T-helper 17 cell (primary cell): ENCODE data around the gene MGLL. TPM values are rescaled to one million over a fixed set of nuclear protein-coding genes. Genes with fewer than 3 reads are reported as not detected.
"Not testable (repeated sequence)": the region's sequence is repeated elsewhere in the genome, so short reads cannot be mapped to it uniquely, and the experiment has no call there.

Experiments used
- ATAC-seq: fragments of 150-1000 bp; cut with Tn5 transposase; 2 replicates; pipeline ENCODE4 v1.10.0; 2021; ENCODE audit warnings: mild to moderate bottlenecking, moderate library complexity
- DNase-seq, 3 donors: peaks; one replicate each; pipeline versions ENCODE4 v3.0.0 to v3.0.0-alpha.2; 2020 to 2021
- H3K9me3 ChIP-seq: one replicate; pipeline ENCODE4 v1.7.0; 2013; ENCODE audit warnings: low read length, mild to moderate bottlenecking; ENCODE audit not compliant: control insufficient read depth, poor library complexity, severe bottlenecking
- H3K27ac Mint-ChIP-seq: one replicate; pipeline ENCODE4 v1.8.0; 2022; ENCODE audit warnings: mild to moderate bottlenecking, moderate library complexity, mixed read lengths
- H3K27me3 Mint-ChIP-seq: one replicate; pipeline ENCODE4 v1.8.0; 2022; ENCODE audit warnings: mixed read lengths
- H3K36me3 Mint-ChIP-seq: one replicate; pipeline ENCODE4 v1.8.0; 2022; ENCODE audit warnings: low read depth, mixed read lengths
- H3K4me1 Mint-ChIP-seq: one replicate; pipeline ENCODE4 v1.8.0; 2022; ENCODE audit warnings: mild to moderate bottlenecking, mixed read lengths
- H3K4me3 Mint-ChIP-seq: one replicate; pipeline ENCODE4 v1.8.0; 2022; ENCODE audit warnings: mild to moderate bottlenecking, moderate library complexity, mixed read lengths
- total RNA-seq, 4 donors: library from RNA in 2 of 4; stranded (reverse) in 2 of 4; gene quantifications; one replicate each; pipeline ENCODE4 v1.2.3 and lab custom pipeline; 2022 to 2026

MGLL gene
- total RNA-seq, 2 donors from 2014 or later: 3.3 to 28.7 TPM

DNA sequence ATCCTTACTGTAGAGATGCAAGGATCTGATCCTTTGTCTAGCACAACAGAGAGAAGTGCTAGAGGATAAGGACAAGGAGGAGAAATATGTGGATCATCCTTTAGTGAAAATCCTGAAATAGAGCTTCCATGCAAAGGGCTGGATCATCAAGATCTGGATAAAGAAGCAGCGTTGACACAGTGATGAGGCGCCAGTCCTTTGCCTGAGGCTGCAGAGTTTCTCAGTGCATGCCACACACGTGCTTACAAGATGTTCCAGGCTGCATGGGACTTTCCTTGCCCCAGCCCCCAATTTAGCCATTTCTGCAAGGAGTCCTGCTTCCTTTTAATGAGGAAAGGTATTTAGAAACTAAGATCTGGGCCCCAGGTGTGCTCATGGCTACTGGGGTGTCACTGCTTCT lies 156.7 kb downstream of the MGLL start:
- no peak for ATAC-seq
- no peak overlapping the region for H3K4me3 Mint-ChIP-seq
- no peaks in the 10 kb centered on the region for H3K9me3 ChIP-seq
- no peak overlapping the region for H3K27ac Mint-ChIP-seq
- DNase-seq: no peak
- H3K36me3 Mint-ChIP-seq: no peaks in the 10 kb centered on the region
- H3K27me3 Mint-ChIP-seq: no peaks in the 10 kb centered on the region
- H3K4me1 Mint-ChIP-seq: peaks cover 5% of the 10 kb centered on the region

DNA sequence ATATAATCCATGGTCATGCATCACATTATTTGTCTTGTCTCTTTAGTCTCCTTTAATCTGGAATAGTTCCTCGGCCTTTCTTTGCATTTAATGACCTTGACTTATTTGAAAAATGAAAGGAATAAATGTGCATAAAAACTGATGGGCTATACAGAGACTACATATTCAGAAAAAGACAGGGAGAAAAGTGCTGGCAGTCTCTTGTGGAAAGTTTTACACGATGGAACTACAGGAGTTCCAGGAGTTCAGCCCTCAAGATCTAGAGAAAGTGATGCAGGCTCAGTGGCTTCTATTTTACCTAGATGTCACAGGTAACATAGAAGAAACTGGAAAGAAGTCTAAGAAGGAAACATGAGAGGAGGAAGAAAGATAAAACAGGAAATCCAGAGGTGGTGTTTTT lies 157.2 kb downstream of the MGLL start:
- H3K9me3 ChIP-seq: no peaks in the 10 kb centered on the region
- Mint-ChIP-seq H3K27ac (no peak overlapping the region), H3K27me3 (peaks cover 2% of the 10 kb centered on the region), H3K36me3 (peaks cover 3% of the 10 kb centered on the region), H3K4me1 (peaks cover 7% of the 10 kb centered on the region), H3K4me3 (no peak overlapping the region)
- no peak for DNase-seq
- ATAC-seq: no peak

DNA sequence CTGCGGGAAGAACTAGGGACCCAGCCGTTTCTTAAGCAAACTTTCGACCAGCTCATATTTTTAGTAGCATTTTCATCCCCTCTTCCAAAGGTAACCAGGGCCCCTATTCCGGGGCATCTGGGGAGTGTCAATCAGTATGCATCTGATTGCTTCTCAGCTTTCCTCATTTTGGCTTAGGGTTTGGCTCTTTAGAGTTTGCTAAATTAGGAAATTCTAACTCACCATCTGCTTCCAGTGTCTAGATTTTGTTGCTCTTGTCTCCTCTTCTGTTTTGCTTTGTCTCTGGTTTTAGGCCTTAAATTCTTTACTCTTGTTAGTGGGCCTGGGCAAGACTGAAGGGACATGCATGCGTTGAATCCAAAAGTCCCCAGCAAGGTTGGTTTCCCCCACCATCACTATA lies 159.2 kb downstream of the MGLL start:
- H3K4me1 Mint-ChIP-seq: peaks cover 7% of the 10 kb centered on the region
- no peak overlapping the region for H3K4me3 Mint-ChIP-seq
- peaks cover 3% of the 10 kb centered on the region for H3K36me3 Mint-ChIP-seq

DNA sequence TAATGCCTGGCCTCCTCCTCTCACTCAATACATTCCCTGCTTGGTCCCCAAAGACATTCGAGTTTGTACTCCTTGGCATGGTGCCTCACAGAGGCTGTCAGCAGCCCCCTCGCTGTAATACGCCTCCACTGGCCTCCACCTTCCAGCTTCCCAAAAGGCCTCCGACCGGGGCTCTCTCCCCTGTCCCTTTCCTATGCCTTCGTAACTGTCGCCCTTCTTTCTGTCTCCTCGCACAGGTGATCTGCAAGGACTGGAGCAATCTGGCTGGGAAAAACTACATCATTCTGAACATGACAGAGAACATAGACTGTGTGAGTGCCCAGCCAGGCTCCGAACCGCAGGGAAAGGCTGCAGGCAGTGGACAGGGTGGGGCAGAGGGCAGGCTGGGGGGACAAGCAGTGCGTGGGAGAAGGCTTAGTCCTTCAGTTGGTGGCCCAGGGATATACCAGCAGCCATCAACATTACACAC lies 160.3 kb downstream of the MGLL start:
- DNase-seq (no peak), ATAC-seq (no peak)
- Mint-ChIP-seq H3K27ac (no peak overlapping the region), H3K4me1 (peaks cover 7% of the 10 kb centered on the region), H3K36me3 (peaks cover 3% of the 10 kb centered on the region), H3K4me3 (no peak overlapping the region), H3K27me3 (peaks cover 4% of the 10 kb centered on the region)
- no peaks in the 10 kb centered on the region for H3K9me3 ChIP-seq

More for the DNA sequence above, 159.2 kb downstream of the MGLL start:
- H3K27ac Mint-ChIP-seq: no peak overlapping the region
- no peak for ATAC-seq
- DNase-seq: no peak
- H3K27me3 Mint-ChIP-seq: peaks cover 4% of the 10 kb centered on the region
- H3K9me3 ChIP-seq: no peaks in the 10 kb centered on the region

DNA sequence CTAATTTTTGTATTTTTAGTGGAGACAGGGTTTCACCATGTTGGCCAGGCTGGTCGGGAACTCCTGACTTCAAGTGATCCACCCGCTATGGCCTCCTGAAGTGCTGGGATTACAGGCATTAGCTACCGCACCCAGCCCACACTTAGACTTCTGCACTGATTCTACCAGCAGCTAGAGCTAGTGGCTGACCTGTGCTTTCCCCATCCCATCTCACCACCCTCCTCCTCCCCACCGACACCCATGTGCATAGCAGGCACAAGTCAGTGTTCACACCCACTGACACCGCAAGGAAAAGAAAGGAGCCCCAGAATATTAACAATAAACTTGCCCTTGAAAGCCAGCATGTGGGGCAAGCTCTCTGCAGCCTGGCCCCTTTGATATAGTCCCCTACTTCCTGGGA lies 160.7 kb downstream of the MGLL start:
- H3K4me3 Mint-ChIP-seq: no peak overlapping the region
- H3K27me3 Mint-ChIP-seq: peaks cover 4% of the 10 kb centered on the region
- H3K4me1 Mint-ChIP-seq: peaks cover 7% of the 10 kb centered on the region
- peaks cover 3% of the 10 kb centered on the region for H3K36me3 Mint-ChIP-seq
- no peaks in the 10 kb centered on the region for H3K9me3 ChIP-seq
- no peak for DNase-seq
- ATAC-seq: no peak
- H3K27ac Mint-ChIP-seq: no peak overlapping the region

DNA sequence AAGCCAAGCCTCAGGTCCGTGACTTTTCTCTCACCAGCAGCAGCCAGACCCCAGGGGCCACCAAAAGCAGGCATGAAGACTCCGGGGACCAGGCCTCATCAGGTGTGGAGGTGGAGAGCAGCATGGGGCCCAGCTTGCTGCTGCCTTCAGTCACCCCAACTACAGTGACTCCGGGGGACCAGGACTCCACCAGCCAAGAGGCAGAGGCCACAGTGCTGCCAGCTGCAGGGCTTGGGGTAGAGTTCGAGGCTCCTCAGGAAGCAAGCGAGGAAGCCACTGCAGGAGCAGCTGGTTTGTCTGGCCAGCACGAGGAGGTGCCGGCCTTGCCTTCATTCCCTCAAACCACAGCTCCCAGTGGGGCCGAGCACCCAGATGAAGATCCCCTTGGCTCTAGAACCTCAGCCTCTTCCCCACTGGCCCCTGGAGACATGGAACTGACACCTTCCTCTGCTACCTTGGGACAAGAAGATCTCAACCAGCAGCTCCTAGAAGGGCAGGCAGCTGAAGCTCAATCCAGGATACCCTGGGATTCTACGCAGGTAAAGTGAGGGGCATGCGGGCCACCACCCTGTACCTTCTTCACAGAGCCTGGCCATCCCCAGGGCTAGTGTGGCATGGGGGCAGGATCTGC lies 161.6 kb downstream of the MGLL start:
- H3K4me1 Mint-ChIP-seq: peaks cover 7% of the 10 kb centered on the region
- peaks cover 4% of the 10 kb centered on the region for H3K27me3 Mint-ChIP-seq
- no peak overlapping the region for H3K4me3 Mint-ChIP-seq
- DNase-seq (no peak), ATAC-seq (no peak)
- H3K36me3 Mint-ChIP-seq: peaks cover 3% of the 10 kb centered on the region
- H3K9me3 ChIP-seq: no peaks in the 10 kb centered on the region
- H3K27ac Mint-ChIP-seq: no peak overlapping the region

DNA sequence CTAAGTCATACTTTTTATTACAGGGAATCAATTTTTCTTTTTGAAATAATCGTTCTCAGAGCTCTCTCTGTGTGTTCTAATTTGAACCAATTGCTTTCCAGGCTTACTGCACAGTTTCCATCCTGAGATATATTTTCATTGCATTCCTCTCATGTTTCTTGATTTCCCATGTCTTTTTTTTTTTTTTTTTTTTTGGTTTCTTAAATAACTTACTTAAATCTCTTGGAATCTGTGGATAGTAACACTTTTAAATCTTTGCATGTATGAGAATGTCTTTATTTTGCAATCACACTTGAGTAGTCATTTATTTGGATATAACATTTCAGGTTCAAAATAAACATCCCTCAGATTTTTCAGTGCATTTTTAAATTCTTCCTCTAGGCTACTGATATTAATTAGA lies 164.1 kb downstream of the MGLL start:
- H3K4me1 Mint-ChIP-seq: peaks cover 4% of the 10 kb centered on the region
- peaks cover 5% of the 10 kb centered on the region for H3K36me3 Mint-ChIP-seq
- no peaks in the 10 kb centered on the region for H3K9me3 ChIP-seq
- peaks cover 4% of the 10 kb centered on the region for H3K27me3 Mint-ChIP-seq
- H3K27ac Mint-ChIP-seq: no peak overlapping the region
- H3K4me3 Mint-ChIP-seq: no peak overlapping the region
- ATAC-seq: no peak
- no peak for DNase-seq

DNA sequence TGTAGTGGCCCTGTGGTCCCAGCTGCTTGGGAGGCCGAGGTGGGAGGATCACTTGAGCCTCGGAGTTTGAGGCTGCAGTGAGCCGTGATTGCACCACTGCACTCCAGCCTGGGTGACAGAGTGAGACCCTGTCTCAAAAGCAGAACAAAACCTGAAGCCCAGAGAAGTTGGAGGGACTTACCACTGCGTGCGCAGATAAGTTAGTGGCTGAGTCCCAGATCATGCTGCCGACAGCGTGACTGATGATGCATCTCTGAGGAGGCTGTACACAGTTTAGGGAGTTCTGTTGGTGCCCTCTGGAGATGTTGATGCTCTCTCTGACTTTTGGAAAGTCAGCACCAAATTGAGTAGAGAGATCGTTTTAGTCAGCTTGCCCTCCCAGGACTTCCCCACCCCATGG lies 165.4 kb downstream of the MGLL start:
- Mint-ChIP-seq H3K4me1 (peaks cover 6% of the 10 kb centered on the region), H3K4me3 (no peak overlapping the region), H3K27ac (no peak overlapping the region), H3K27me3 (peaks cover 4% of the 10 kb centered on the region), H3K36me3 (peaks cover 5% of the 10 kb centered on the region)
- H3K9me3 ChIP-seq: no peaks in the 10 kb centered on the region
- no peak for ATAC-seq
- no peak for DNase-seq

DNA sequence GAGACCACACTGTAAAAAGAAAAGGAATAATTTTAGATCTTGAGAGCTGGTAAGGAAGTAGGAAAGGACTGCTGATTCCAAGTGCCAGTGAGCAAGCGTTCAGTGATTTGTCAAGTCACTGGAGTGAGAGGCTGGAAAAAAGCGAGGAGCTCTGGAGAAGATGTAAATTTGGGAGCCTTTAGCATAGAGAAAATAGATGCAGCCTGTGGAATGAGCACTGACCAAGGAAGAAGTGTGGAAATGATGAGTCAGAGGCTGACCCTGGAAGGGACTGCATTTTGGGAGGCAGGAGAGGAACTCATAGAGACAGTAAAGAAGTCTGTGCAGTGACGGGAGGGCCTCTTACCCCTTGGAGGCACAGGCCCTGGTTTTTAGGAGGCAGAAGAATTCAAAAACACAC lies 166.7 kb downstream of the MGLL start:
- DNase-seq (no peak), ATAC-seq (no peak)
- H3K9me3 ChIP-seq: no peaks in the 10 kb centered on the region
- H3K27ac Mint-ChIP-seq: no peak overlapping the region
- peaks cover 6% of the 10 kb centered on the region for H3K4me1 Mint-ChIP-seq
- peaks cover 4% of the 10 kb centered on the region for H3K27me3 Mint-ChIP-seq
- H3K4me3 Mint-ChIP-seq: no peak overlapping the region
- peaks cover 5% of the 10 kb centered on the region for H3K36me3 Mint-ChIP-seq

DNA sequence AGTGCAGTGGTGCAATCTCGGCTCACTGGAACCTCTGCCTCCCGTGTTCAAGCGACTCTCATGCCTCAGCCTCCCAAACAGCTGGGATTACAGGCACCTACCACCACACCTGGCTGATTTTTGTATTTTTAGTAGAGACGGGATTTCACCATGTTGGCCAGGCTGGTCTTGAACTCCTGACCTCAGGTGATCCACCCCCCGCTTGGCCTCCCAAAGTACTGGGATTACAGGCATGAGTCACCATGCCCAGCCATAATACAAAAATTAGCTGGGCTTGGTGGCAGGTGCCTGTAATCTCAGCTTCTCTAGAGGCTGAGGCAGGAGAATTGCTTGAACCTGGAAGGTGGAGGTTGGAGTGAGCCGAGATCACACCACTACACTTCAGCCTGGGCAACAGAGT lies 167.3 kb downstream of the MGLL start:
- peak overlapping the region; percentile 67 for H3K27ac Mint-ChIP-seq
- not testable (repeated sequence) for H3K4me3 Mint-ChIP-seq, ATAC-seq, H3K9me3 ChIP-seq, H3K36me3 Mint-ChIP-seq, H3K27me3 Mint-ChIP-seq, H3K4me1 Mint-ChIP-seq, DNase-seq

DNA sequence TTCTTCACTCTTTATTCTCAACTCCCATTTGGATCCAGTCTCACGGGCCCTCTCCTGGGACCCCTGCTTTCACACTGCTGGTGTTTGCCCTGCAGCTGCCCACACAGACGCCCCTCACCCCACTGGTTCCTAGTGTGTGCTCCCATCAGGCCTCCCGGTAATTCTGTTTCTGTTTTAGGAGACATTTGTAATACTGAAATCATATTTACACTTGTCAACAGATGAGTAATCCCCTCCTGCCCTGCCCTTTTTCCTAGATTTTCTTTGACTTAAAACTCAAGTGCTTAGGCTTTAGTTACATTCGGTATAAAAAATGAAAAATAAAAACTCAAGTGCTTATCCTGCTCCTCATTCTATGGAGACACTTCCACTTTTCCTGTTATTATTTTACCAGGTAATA lies 167.9 kb downstream of the MGLL start:
- DNase-seq (no peak), ATAC-seq (no peak)
- H3K36me3 Mint-ChIP-seq: peaks cover 2% of the 10 kb centered on the region
- H3K27me3 Mint-ChIP-seq: no peaks in the 10 kb centered on the region
- H3K4me3 Mint-ChIP-seq: no peak overlapping the region
- no peaks in the 10 kb centered on the region for H3K9me3 ChIP-seq
- H3K4me1 Mint-ChIP-seq: peaks cover 4% of the 10 kb centered on the region
- peak overlapping the region; percentile 67 for H3K27ac Mint-ChIP-seq

DNA sequence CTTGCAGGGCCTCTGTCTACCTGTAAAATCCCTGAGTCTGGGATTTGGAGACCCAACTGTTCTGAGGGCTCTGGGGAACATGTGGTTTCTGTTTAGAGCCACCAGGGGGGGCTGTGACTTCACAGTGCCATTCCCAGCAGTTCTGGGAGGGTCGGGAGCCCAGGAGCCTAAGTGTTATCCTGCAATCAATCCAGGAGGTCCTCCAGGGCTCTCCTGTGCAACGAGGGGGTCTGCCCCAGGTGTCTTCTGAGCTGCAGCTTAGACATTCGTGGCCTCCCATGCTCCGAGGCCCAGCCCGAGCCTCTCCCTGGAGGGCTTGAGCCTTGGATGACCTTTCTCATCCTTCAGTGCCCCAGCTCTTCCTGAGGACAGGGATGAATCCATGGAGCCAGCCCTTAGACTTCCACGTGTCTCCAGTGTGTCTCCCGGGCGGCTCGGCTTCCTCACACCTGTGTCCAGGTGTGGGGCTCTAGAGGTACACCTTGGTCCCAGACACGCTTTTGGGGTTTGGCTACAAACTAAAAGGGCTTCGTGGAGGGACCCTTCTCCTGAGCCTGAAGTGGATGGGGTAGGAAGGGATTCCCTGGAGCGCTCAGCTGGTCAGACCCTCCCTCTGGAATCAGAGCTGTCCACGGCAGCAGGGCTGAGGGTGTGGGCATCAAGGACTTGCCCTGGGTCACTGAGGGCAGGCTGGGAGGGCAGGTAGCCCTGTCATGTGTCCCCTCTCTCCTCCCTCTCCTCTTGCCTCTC lies 169.9 kb downstream of the MGLL start:
- no peaks in the 10 kb centered on the region for H3K27me3 Mint-ChIP-seq
- peaks cover 2% of the 10 kb centered on the region for H3K36me3 Mint-ChIP-seq
- ATAC-seq: peak; percentile 73
- H3K4me3 Mint-ChIP-seq: no peak overlapping the region
- H3K9me3 ChIP-seq: no peaks in the 10 kb centered on the region
- no peak overlapping the region for H3K27ac Mint-ChIP-seq
- peaks cover 4% of the 10 kb centered on the region for H3K4me1 Mint-ChIP-seq
- DNase-seq: no peak

DNA sequence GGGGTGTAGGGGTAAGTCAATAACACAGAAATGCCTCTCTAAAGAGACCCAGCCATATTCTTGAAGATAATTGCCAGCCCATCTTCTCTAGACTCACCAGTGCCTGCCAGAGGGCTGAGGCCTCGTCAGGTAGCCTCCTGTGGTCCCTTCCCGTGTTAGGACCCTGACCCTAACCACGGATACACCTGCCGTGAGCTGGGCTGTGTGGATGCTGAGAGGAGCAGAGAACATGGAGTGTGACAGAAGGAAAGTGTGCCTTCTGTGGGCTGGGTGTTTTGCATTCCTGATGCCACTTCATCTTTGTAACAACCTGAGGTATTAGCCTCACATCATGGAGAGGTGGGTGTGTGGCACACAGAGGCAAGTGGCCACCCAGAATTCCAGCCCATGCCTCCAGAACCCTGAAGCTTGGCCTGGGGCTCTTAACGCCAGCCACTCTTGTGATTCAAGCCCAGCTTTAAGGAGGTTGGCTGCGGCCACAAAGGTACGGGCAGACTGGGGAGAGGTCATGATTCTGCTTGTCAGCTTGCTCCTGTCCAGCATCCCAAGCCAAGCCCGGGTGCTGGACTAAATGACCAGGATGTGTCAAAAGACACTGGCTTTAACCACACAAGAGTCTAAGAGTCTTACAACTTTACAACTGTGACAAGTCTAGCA lies 170.7 kb downstream of the MGLL start:
- H3K36me3 Mint-ChIP-seq: peaks cover 2% of the 10 kb centered on the region
- no peaks in the 10 kb centered on the region for H3K27me3 Mint-ChIP-seq
- H3K27ac Mint-ChIP-seq: no peak overlapping the region
- DNase-seq (no peak), ATAC-seq (no peak)
- no peaks in the 10 kb centered on the region for H3K9me3 ChIP-seq
- no peak overlapping the region for H3K4me3 Mint-ChIP-seq
- peaks cover 4% of the 10 kb centered on the region for H3K4me1 Mint-ChIP-seq
